Astrocyte of the spinal cord (primary cell): ENCODE results near the gene PTCRA.
A peak's percentile ranks its signal among the peaks of the same experiment; 100 is the strongest.
"Not testable (repeated sequence)": the region's sequence is repeated elsewhere in the genome, so short reads cannot be mapped to it uniquely, and the experiment has no call there.

Experiments
- DNase-seq: peaks from one replicate; pipeline ENCODE4 v3.0.0; 2011; ENCODE audit warnings: low read depth, low spot score
- H3K4me3 ChIP-seq: 2 replicates; pipeline ENCODE4 v1.5.1; 2011; ENCODE audit warnings: low read depth, mild to moderate bottlenecking, low read length, moderate library complexity
- CTCF ChIP-seq: IDR thresholded peaks from 2 replicates; pipeline ENCODE4 v1.5.1; 2012; ENCODE audit warnings: low read depth, mild to moderate bottlenecking, low read length, inconsistent platforms
- in situ Hi-C: cut with HindIII; loops from 2 replicates; pipeline ENCODE4 v1.10.0; 2017; ENCODE audit warnings: low sequenced_read_pairs

Gene PTCRA

GRCh38 chr6:42898891-42899361 lies 16.9 kb upstream of the PTCRA start:
- peak; percentile 50 for TF ChIP-seq CTCF
- no peak overlapping the region for H3K4me3 ChIP-seq
- DNase-seq, result peak; percentile 67
- in situ Hi-C loops, result no loop called here

- in situ Hi-C loops, result no loop called here
- no peak for DNase-seq
- H3K4me3 ChIP-seq, result no peak overlapping the region
- TF ChIP-seq CTCF, result no peak
These were observed 16.0 kb upstream of the PTCRA start for GRCh38 chr6:42899871-42900270.

- DNase-seq, result peak; percentile 83
- no peak overlapping the region for H3K4me3 ChIP-seq
- peak; percentile 67 for TF ChIP-seq CTCF
- in situ Hi-C loops, result no loop called here
These were observed 14.3 kb upstream of the PTCRA start for GRCh38 chr6:42901538-42901957.

- DNase-seq, in situ Hi-C loops, H3K4me3 ChIP-seq: not testable (repeated sequence)
These were observed 13.2 kb upstream of the PTCRA start for GRCh38 chr6:42902429-42903263.

- in situ Hi-C loops, result no loop called here
- no peak for DNase-seq
- H3K4me3 ChIP-seq, result no peak overlapping the region
- no peak for TF ChIP-seq CTCF
These were observed 11.4 kb upstream of the PTCRA start for GRCh38 chr6:42904467-42904866.

GRCh38 chr6:42907336-42907735 lies 8.5 kb upstream of the PTCRA start:
- no peak for DNase-seq
- TF ChIP-seq CTCF, result no peak
- in situ Hi-C loops, result no loop called here
- no peak overlapping the region for H3K4me3 ChIP-seq

- no peak overlapping the region for H3K4me3 ChIP-seq
- no peak for TF ChIP-seq CTCF
- in situ Hi-C loops, result no loop called here
- no peak for DNase-seq
These were observed 6.0 kb upstream of the PTCRA start for GRCh38 chr6:42909835-42910234.
